Measurements from ENCODE around the gene PACS2.

Gene PACS2

GRCh38 chr14:105386581-105387529 lies 72.3 kb downstream of the PACS2 start:
- in situ Hi-C loops (cut with MboI; ENCODE audit: low sequenced_read_pairs), result no loop called here
- H3K36me3 ChIP-seq (replicated peaks), result peaks cover 3% of the 10 kb centered on the region; the same call in 1 of the 2 replicates
- H3K4me3 ChIP-seq, result no peak overlapping the region
- no peak for DNase-seq (ENCODE audit: low spot score in 2 of 2)
- no peaks in the 10 kb centered on the region for H3K4me1 ChIP-seq
- H3K27me3 ChIP-seq (ENCODE audit: low read depth), result no peaks in the 10 kb centered on the region
- H3K9me3 ChIP-seq, result no peaks in the 10 kb centered on the region

GRCh38 chr14:105387530-105387922 lies 73.0 kb downstream of the PACS2 start:
- H3K27me3 ChIP-seq (ENCODE audit: low read depth), result no peaks in the 10 kb centered on the region
- no peak for DNase-seq (ENCODE audit: low spot score in 2 of 2)
- no peaks in the 10 kb centered on the region for H3K4me1 ChIP-seq
- H3K36me3 ChIP-seq (replicated peaks), result peaks cover 3% of the 10 kb centered on the region; the same call in 1 of the 2 replicates
- in situ Hi-C loops (cut with MboI; ENCODE audit: low sequenced_read_pairs), result no loop called here
- H3K9me3 ChIP-seq, result no peaks in the 10 kb centered on the region
- H3K4me3 ChIP-seq, result no peak overlapping the region

GRCh38 chr14:105388110-105388951 lies 73.8 kb downstream of the PACS2 start:
- in situ Hi-C loops (cut with MboI; ENCODE audit: low sequenced_read_pairs), result no loop called here
- Histone ChIP-seq H3K4me3 (no peak overlapping the region), H3K36me3 (replicated peaks) (peaks cover 3% of the 10 kb centered on the region; the same call in 1 of the 2 replicates), H3K27me3 (ENCODE audit: low read depth) (no peaks in the 10 kb centered on the region), H3K9me3 (no peaks in the 10 kb centered on the region), H3K4me1 (no peaks in the 10 kb centered on the region)
- no peak for DNase-seq (ENCODE audit: low spot score in 2 of 2)

- H3K36me3 ChIP-seq (replicated peaks), result peaks cover 3% of the 10 kb centered on the region; the same call in 1 of the 2 replicates
- no peaks in the 10 kb centered on the region for H3K4me1 ChIP-seq
- no peaks in the 10 kb centered on the region for H3K9me3 ChIP-seq
- no peaks in the 10 kb centered on the region for H3K27me3 ChIP-seq (ENCODE audit: low read depth)
- in situ Hi-C loops (cut with MboI; ENCODE audit: low sequenced_read_pairs), result no loop called here
- no peak overlapping the region for H3K4me3 ChIP-seq
- no peak for DNase-seq (ENCODE audit: low spot score in 2 of 2)
Observed at GRCh38 chr14:105388976-105389375, 74.4 kb downstream of the PACS2 start.

GRCh38 chr14:105389534-105389933 lies 75.0 kb downstream of the PACS2 start:
- Histone ChIP-seq H3K36me3 (replicated peaks) (peaks cover 3% of the 10 kb centered on the region; the same call in 1 of the 2 replicates), H3K4me3 (no peak overlapping the region), H3K4me1 (no peaks in the 10 kb centered on the region), H3K9me3 (no peaks in the 10 kb centered on the region), H3K27me3 (ENCODE audit: low read depth) (no peaks in the 10 kb centered on the region)
- in situ Hi-C loops (cut with MboI; ENCODE audit: low sequenced_read_pairs), result no loop called here
- no peak for DNase-seq (ENCODE audit: low spot score in 2 of 2)

- in situ Hi-C loops (cut with MboI; ENCODE audit: low sequenced_read_pairs), result no loop called here
- Histone ChIP-seq H3K9me3 (no peaks in the 10 kb centered on the region), H3K4me1 (no peaks in the 10 kb centered on the region), H3K36me3 (replicated peaks) (no peaks in the 10 kb centered on the region), H3K27me3 (ENCODE audit: low read depth) (no peaks in the 10 kb centered on the region), H3K4me3 (no peak overlapping the region)
- DNase-seq (ENCODE audit: low spot score in 2 of 2), result no peak
Observed at GRCh38 chr14:105389976-105390848, 75.7 kb downstream of the PACS2 start.

- H3K9me3 ChIP-seq, result no peaks in the 10 kb centered on the region
- no peaks in the 10 kb centered on the region for H3K36me3 ChIP-seq (replicated peaks)
- H3K4me3 ChIP-seq, result no peak overlapping the region
- H3K27me3 ChIP-seq (ENCODE audit: low read depth), result no peaks in the 10 kb centered on the region
- H3K4me1 ChIP-seq, result no peaks in the 10 kb centered on the region
- no peak for DNase-seq (ENCODE audit: low spot score in 2 of 2)
- in situ Hi-C loops (cut with MboI; ENCODE audit: low sequenced_read_pairs), result no loop called here
Observed at GRCh38 chr14:105390849-105391500, 76.4 kb downstream of the PACS2 start.

- in situ Hi-C loops (cut with MboI; ENCODE audit: low sequenced_read_pairs), result no loop called here
- no peak for DNase-seq (ENCODE audit: low spot score in 2 of 2)
- no peaks in the 10 kb centered on the region for H3K36me3 ChIP-seq (replicated peaks)
- no peaks in the 10 kb centered on the region for H3K27me3 ChIP-seq (ENCODE audit: low read depth)
- H3K9me3 ChIP-seq, result no peaks in the 10 kb centered on the region
- no peak overlapping the region for H3K4me3 ChIP-seq
- H3K4me1 ChIP-seq, result no peaks in the 10 kb centered on the region
Observed at GRCh38 chr14:105391541-105391940, 77.0 kb downstream of the PACS2 start.

- H3K4me1 ChIP-seq, result no peaks in the 10 kb centered on the region
- in situ Hi-C loops (cut with MboI; ENCODE audit: low sequenced_read_pairs), result no loop called here
- no peaks in the 10 kb centered on the region for H3K36me3 ChIP-seq (replicated peaks)
- H3K4me3 ChIP-seq, result no peak overlapping the region
- H3K9me3 ChIP-seq, result no peaks in the 10 kb centered on the region
- no peak for DNase-seq (ENCODE audit: low spot score in 2 of 2)
- H3K27me3 ChIP-seq (ENCODE audit: low read depth), result no peaks in the 10 kb centered on the region
Observed at GRCh38 chr14:105392131-105393090, 77.9 kb downstream of the PACS2 start.

GRCh38 chr14:105393151-105393550 lies 78.6 kb downstream of the PACS2 start:
- Histone ChIP-seq H3K4me1 (peaks cover 5% of the 10 kb centered on the region), H3K27me3 (ENCODE audit: low read depth) (no peaks in the 10 kb centered on the region), H3K9me3 (no peaks in the 10 kb centered on the region), H3K4me3 (no peak overlapping the region), H3K36me3 (replicated peaks) (no peaks in the 10 kb centered on the region)
- in situ Hi-C loops (cut with MboI; ENCODE audit: low sequenced_read_pairs), result no loop called here
- no peak for DNase-seq (ENCODE audit: low spot score in 2 of 2)

- in situ Hi-C loops (cut with MboI; ENCODE audit: low sequenced_read_pairs), result no loop called here
- H3K36me3 ChIP-seq (replicated peaks), result peaks cover 7% of the 10 kb centered on the region
- peaks cover 4% of the 10 kb centered on the region; the same call in 1 of the 2 replicates for H3K9me3 ChIP-seq
- H3K27me3 ChIP-seq (ENCODE audit: low read depth), result no peaks in the 10 kb centered on the region
- H3K4me1 ChIP-seq, result peaks cover 11% of the 10 kb centered on the region
- DNase-seq (ENCODE audit: low spot score in 2 of 2), result no peak
- no peak overlapping the region for H3K4me3 ChIP-seq
Observed at GRCh38 chr14:105394714-105395537, 80.4 kb downstream of the PACS2 start.

Data from HAP-1 (cell line).